OCI-LY3 (cell line): ENCODE data around the gene CRAMP1.

Source experiments
- CTCF ChIP-seq: fragments of 200-600, 300-600 bp; sonication (generic); IDR thresholded peaks from 2 replicates; pipeline ENCODE4 v1.5.1; 2014; ENCODE audit warnings: antibody characterized with exemption, low read length, low read depth
- EZH2phosphoT487 ChIP-seq: fragments of 200-600 bp; shearing (Covaris generic); IDR thresholded peaks from 2 replicates; pipeline ENCODE4 v1.6.1; 2018; ENCODE audit warnings: antibody characterized with exemption, mixed run types, low read depth

- TF ChIP-seq CTCF, result no peak
- no peak for TF ChIP-seq EZH2phosphoT487
These were observed 97.2 kb downstream of the CRAMP1 start for GRCh38 chr16:1709356-1709755.
